ENCODE data around the gene ABR. TPM values are rescaled to one million over a fixed set of nuclear protein-coding genes. Genes with fewer than 3 reads are reported as not detected.

ABR gene
- polyA plus RNA-seq, 2 of the 4 experiments (the other 2 are of a cell fraction) = 70.9 to 73.8 TPM

- DNase-seq (ENCODE audit: low read depth in 1 of 2, low spot score in 1 of 2) (no peak), ATAC-seq (no peak), FAIRE-seq (no peak)
- H3K27ac ChIP-seq = no peak overlapping the region
- no peaks in the 10 kb centered on the region for H3K4me1 ChIP-seq
- POLR2A ChIA-PET = no interaction called here
- no peaks in the 10 kb centered on the region for H3K9me3 ChIP-seq
- no peak overlapping the region for H3K4me2 ChIP-seq
- CTCF ChIA-PET = interaction anchor here (0.6 to 1.6 kb wide), 3 partner anchors 35 to 100 kb away, joined by 3 to 4 read pairs (median 4); no protein-coding TSS in a partner anchor
- 80% methylated on average over 8 of the region's 8 CpGs for WGBS (ENCODE audit: missing lambda C conversion rate)
- TF ChIP-seq HDAC2 (IDR thresholded peaks at IDR 0.05) (no peak), PHF8 (IDR thresholded peaks at IDR 0.05; ENCODE audit: borderline replicate concordance, low read depth) (no peak), EHMT2 (IDR thresholded peaks at IDR 0.05; ENCODE audit: low read depth) (no peak), HOXB5 (CRISPR knock-in tag; IDR thresholded peaks at IDR 0.05) (no peak), CEBPB (IDR thresholded peaks at IDR 0.05) (no peak), MYC (IDR thresholded peaks at IDR 0.05; ENCODE audit: borderline replicate concordance, low read length) (no peak), MAFK (IDR thresholded peaks at IDR 0.05; ENCODE audit: partially characterized antibody) (no peak), ESRRA (IDR thresholded peaks at IDR 0.05; ENCODE audit: borderline replicate concordance, low read length) (no peak), HOXB13 (CRISPR knock-in tag; IDR thresholded peaks at IDR 0.05; ENCODE audit: low read depth) (no peak), MAX (IDR thresholded peaks at IDR 0.05) (no peak), JUNB (IDR thresholded peaks at IDR 0.05) (no peak), SMC3 (IDR thresholded peaks at IDR 0.05) (no peak), FOXS1 (CRISPR knock-in tag; IDR thresholded peaks at IDR 0.05) (no peak), POLR2AphosphoS2 (conservative IDR thresholded peaks at IDR 0.05; ENCODE audit: low read length) (no peak), FOSB (CRISPR knock-in tag; IDR thresholded peaks at IDR 0.05) (no peak), HES2 (IDR thresholded peaks at IDR 0.05) (no peak)
- H3K4me3 ChIP-seq = no peak overlapping the region
Measured at GRCh38 chr17:1222321-1222720, 42.5 kb upstream of the ABR start.

DNA sequence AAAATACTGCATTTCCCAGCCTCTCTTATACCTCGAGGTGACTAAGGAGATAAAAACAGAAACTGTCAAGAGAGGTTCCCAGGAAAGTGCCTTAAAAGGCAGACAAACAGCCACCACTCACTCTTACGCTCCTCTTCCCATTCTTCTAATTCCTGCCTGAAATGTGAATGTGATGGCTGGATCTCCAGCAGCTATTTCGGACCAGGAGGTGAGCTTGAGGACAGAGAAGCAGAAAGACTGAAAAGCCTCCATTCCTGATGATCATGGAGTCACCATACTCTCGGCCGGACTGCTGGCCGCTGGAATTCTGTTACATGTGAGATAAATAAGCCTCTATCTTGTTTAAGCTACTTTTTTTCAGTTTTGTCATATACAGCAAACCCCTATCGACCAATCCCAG is 41.4 kb upstream of the ABR start:
- no peak for DNase-seq (ENCODE audit: low read depth in 1 of 2, low spot score in 1 of 2)
- Histone ChIP-seq H3K4me2 (no peak overlapping the region), H3K9me3 (no peaks in the 10 kb centered on the region), H3K4me3 (no peak overlapping the region), H3K27ac (no peak overlapping the region), H3K4me1 (no peaks in the 10 kb centered on the region)
- 59% methylated on average over 7 of the region's 7 CpGs for WGBS (ENCODE audit: missing lambda C conversion rate)
- TF ChIP-seq PHF8 (IDR thresholded peaks at IDR 0.05; ENCODE audit: borderline replicate concordance, low read depth) (no peak), POLR2AphosphoS2 (conservative IDR thresholded peaks at IDR 0.05; ENCODE audit: low read length) (no peak), NR3C1 (IDR thresholded peaks at IDR 0.05) (no peak), HMGXB4 (CRISPR knock-in tag; IDR thresholded peaks at IDR 0.05; ENCODE audit: borderline replicate concordance) (no peak), USF2 (IDR thresholded peaks at IDR 0.05) (no peak), RARB (CRISPR knock-in tag; IDR thresholded peaks at IDR 0.05) (no peak), BHLHE40 (IDR thresholded peaks at IDR 0.05; ENCODE audit: low read depth, low read length) (no peak), MYC (IDR thresholded peaks at IDR 0.05; ENCODE audit: borderline replicate concordance, low read length) (no peak), CHD2 (IDR thresholded peaks at IDR 0.05; ENCODE audit: low read length, partially characterized antibody) (no peak), TP53 (CRISPR knock-in tag; IDR thresholded peaks at IDR 0.05) (no peak), FOSL2 (IDR thresholded peaks at IDR 0.05) (no peak), FOSL2 (CRISPR knock-in tag; IDR thresholded peaks at IDR 0.05) (no peak), ZFP36 (IDR thresholded peaks at IDR 0.05; ENCODE audit: borderline replicate concordance, partially characterized antibody) (no peak), RCOR1 (IDR thresholded peaks at IDR 0.05; ENCODE audit: low read depth, low read length) (no peak), MAX (IDR thresholded peaks at IDR 0.05) (no peak), POLR2A (IDR thresholded peaks at IDR 0.05; ENCODE audit: low read length) (no peak), HOXB13 (CRISPR knock-in tag; IDR thresholded peaks at IDR 0.05; ENCODE audit: low read depth) (no peak), JUN (IDR thresholded peaks at IDR 0.05) (no peak), GATA3 (IDR thresholded peaks at IDR 0.05; ENCODE audit: borderline replicate concordance) (no peak), ATOH8 (CRISPR knock-in tag; IDR thresholded peaks at IDR 0.05; ENCODE audit: low read depth) (no peak)
- TF ChIP-seq, protein P1, sequence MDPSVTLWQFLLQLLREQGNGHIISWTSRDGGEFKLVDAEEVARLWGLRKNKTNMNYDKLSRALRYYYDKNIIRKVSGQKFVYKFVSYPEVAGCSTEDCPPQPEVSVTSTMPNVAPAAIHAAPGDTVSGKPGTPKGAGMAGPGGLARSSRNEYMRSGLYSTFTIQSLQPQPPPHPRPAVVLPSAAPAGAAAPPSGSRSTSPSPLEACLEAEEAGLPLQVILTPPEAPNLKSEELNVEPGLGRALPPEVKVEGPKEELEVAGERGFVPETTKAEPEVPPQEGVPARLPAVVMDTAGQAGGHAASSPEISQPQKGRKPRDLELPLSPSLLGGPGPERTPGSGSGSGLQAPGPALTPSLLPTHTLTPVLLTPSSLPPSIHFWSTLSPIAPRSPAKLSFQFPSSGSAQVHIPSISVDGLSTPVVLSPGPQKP (IDR thresholded peaks at IDR 0.05; ENCODE audit: low read depth, low read length) = no peak
- no peak for FAIRE-seq
- ATAC-seq = no peak
- ChIA-PET POLR2A (no interaction called here), CTCF (interaction anchor here (0.9 to 1.3 kb wide), 3 partner anchors 34 to 99 kb away, joined by 3 to 4 read pairs (median 3); no protein-coding TSS in a partner anchor)
